Measurements from ENCODE around the gene CPZ. TPM values are rescaled to one million over a fixed set of nuclear protein-coding genes. Genes with fewer than 3 reads are reported as not detected.
A peak's percentile ranks its signal among the peaks of the same experiment; 100 is the strongest.

The CPZ gene
- total RNA-seq, 1 experiment from 2014 or later = 37.3 TPM

DNA sequence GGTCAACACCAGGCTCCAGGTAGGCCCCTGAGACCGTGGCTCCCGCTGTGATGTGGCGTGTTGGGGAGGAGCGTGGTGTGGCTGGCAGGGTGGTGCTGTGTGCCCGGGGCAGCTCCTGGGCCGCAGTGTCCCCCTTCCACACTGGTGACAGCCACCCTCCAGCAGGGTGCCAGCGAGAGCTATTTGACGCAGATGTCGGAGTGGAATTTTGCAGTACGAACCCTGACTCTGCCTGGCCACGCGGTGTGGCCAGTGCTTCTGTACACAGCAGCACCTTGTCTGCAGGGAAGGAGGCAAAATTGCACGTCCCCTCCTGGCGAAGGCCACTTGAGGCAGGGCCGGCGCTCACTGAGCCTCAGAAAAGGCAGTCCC is 53.2 kb downstream of the CPZ start:
- peak; percentile 24 for DNase-seq
- Histone ChIP-seq H3K23me2 (ENCODE audit: insufficient read length, low read depth, low read length, poor library complexity, severe bottlenecking) (no peaks in the 10 kb centered on the region), H2BK12ac (ENCODE audit: insufficient read length, low read depth, low read length) (no peak overlapping the region), H3T11ph (ENCODE audit: low read length) (no peak overlapping the region), H2BK20ac (ENCODE audit: low read depth, low read length, poor library complexity, severe bottlenecking) (no peak overlapping the region), H4K8ac (replicated peaks; ENCODE audit: insufficient read length, low read depth, low read length) (no peak overlapping the region), H3K14ac (ENCODE audit: insufficient read depth, low read length) (no peak overlapping the region), H3K27ac (ENCODE audit: insufficient read length, low read depth, low read length) (no peak overlapping the region), H2BK120ac (ENCODE audit: low read depth, low read length, poor library complexity, severe bottlenecking) (no peak overlapping the region), H4K5ac (ENCODE audit: insufficient read length, low read depth, low read length) (no peak overlapping the region), H3K79me2 (ENCODE audit: insufficient read depth, low read length) (no peaks in the 10 kb centered on the region), H2BK15ac (ENCODE audit: low read depth, low read length) (no peak overlapping the region), H2BK5ac (ENCODE audit: insufficient read length, low read length) (no peak overlapping the region), H3K27me3 (ENCODE audit: insufficient read depth, low read length) (no peaks in the 10 kb centered on the region), H3K4ac (ENCODE audit: low read depth, low read length) (no peak overlapping the region), H3K4me2 (ENCODE audit: insufficient read depth, insufficient read length, low read length) (no peak overlapping the region), H4K91ac (ENCODE audit: insufficient read length, low read depth, low read length) (no peak overlapping the region), H3K9me3 (ENCODE audit: control insufficient read depth, low read depth, low read length) (no peaks in the 10 kb centered on the region), H3K23ac (ENCODE audit: insufficient read length, low read depth, low read length) (no peak overlapping the region), H2AFZ (ENCODE audit: low read length) (no peak overlapping the region), H3K4me1 (ENCODE audit: insufficient read depth, low read length) (no peaks in the 10 kb centered on the region), H3K79me1 (ENCODE audit: insufficient read depth, low read depth, low read length, poor library complexity, severe bottlenecking) (no peaks in the 10 kb centered on the region), H3K9ac (ENCODE audit: extremely low read depth, insufficient read length, low read length) (no peak overlapping the region), H4K20me1 (ENCODE audit: control insufficient read depth, insufficient read depth, insufficient read length) (no peaks in the 10 kb centered on the region), H2AK5ac (ENCODE audit: insufficient read length, low read length) (no peak overlapping the region), H3K56ac (ENCODE audit: insufficient read length, low read depth, low read length) (no peak overlapping the region), H3K18ac (ENCODE audit: insufficient read length, low read depth, low read length) (no peak overlapping the region)
- Mint-ChIP-seq H3K4me3 (no peak overlapping the region), H3K27ac (no peak overlapping the region; a peak in 1 of 7 replicates), H3K27me3 (ENCODE audit: low read depth) (peaks cover 10% of the 10 kb centered on the region), H3K9me3 (no peaks in the 10 kb centered on the region), H3K36me3 (ENCODE audit: insufficient read depth in 1 of 3, low read depth in 3 of 3) (no peaks in the 10 kb centered on the region; a peak in 2 of 7 replicates), H3K4me1 (peaks cover 0 to 8% of the 10 kb centered on the region in 2 experiments; a peak in 2 of 4 replicates)
- TF ChIP-seq, protein P1, sequence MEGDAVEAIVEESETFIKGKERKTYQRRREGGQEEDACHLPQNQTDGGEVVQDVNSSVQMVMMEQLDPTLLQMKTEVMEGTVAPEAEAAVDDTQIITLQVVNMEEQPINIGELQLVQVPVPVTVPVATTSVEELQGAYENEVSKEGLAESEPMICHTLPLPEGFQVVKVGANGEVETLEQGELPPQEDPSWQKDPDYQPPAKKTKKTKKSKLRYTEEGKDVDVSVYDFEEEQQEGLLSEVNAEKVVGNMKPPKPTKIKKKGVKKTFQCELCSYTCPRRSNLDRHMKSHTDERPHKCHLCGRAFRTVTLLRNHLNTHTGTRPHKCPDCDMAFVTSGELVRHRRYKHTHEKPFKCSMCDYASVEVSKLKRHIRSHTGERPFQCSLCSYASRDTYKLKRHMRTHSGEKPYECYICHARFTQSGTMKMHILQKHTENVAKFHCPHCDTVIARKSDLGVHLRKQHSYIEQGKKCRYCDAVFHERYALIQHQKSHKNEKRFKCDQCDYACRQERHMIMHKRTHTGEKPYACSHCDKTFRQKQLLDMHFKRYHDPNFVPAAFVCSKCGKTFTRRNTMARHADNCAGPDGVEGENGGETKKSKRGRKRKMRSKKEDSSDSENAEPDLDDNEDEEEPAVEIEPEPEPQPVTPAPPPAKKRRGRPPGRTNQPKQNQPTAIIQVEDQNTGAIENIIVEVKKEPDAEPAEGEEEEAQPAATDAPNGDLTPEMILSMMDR (conservative IDR thresholded peaks at IDR 0.05) = no peak
- no CpG with 5 or more reads among the region's 16 CpGs for WGBS (ENCODE audit: extremely low coverage, insufficient read length, low lambda C conversion rate)
